Measurements from ENCODE around the gene KIAA0319L.

- TF ChIP-seq CTCF (IDR thresholded peaks at IDR 0.05) (no peak), POLR2AphosphoS5 (IDR thresholded peaks at IDR 0.05) (no peak), POLR2A (IDR thresholded peaks at IDR 0.05) (no peak)
Observed at GRCh38 chr1:35460796-35461195, 96.4 kb downstream of the KIAA0319L start.
